Erythroblast (primary cell): ENCODE results near the gene HOXD3.

Source experiments
- GATA1 ChIP-seq: IDR thresholded peaks from 2 replicates; pipeline ENCODE4 v1.6.1; 2011; ENCODE audit warnings: low read depth, mild to moderate bottlenecking, control low read depth, low read length, moderate library complexity
- POLR2A ChIP-seq: IDR thresholded peaks from 2 replicates; pipeline ENCODE4 v1.6.1; 2011; ENCODE audit warnings: mild to moderate bottlenecking, low read length

DNA sequence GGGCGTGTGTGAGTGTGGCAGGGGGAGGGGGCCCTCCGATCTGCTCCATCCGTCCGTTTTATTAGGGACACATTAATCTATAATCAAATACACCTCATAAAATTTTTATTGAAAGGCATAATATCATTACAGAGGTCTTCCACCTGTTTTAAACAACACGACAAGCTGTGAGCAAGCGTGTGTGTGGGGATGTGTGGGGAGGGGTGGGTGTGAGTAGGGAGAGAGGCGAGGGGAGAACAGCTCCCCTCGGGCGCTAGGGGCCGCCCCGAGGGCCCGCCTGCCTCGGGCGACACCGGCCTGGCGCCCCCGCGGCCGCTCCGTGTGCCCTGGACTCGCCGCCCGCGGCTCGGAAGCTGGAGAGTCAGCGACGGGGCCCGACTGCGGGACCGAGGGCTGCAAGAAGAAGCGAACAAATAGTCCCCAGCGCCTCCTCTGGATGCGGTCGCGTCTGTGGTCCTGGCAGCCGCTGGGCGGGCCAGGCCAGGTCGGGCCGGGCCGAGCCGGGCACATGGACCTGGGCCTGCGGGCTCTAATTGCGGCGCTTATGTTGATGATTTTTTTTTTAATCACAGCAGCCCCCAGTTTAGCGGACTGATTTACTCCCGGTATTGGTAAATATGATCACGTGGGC is 34.9 kb upstream of the HOXD3 start:
- TF ChIP-seq POLR2A (no peak), GATA1 (no peak)
